Memory B cell (primary cell): ENCODE measurements around the gene CTSZ.
"Not testable (repeated sequence)": the region's sequence is repeated elsewhere in the genome, so short reads cannot be mapped to it uniquely, and the experiment has no call there.

Experiments used
- ATAC-seq: fragments of 150-1000 bp; cut with Tn5 transposase; 2 replicates; pipeline ENCODE4 v1.10.0; 2021; ENCODE audit warnings: low read depth, mild to moderate bottlenecking, moderate library complexity
- DNase-seq, 2 donors: peaks; one replicate each; pipeline ENCODE4 v3.0.0; 2022; ENCODE audit warnings: low spot score in 2 of 2
- H3K27ac Mint-ChIP-seq: one replicate; pipeline ENCODE4 v1.8.0; 2022; ENCODE audit warnings: mild to moderate bottlenecking, moderate library complexity, mixed read lengths
- H3K27me3 Mint-ChIP-seq: one replicate; pipeline ENCODE4 v1.8.0; 2022; ENCODE audit warnings: mixed read lengths
- H3K36me3 Mint-ChIP-seq: one replicate; pipeline ENCODE4 v1.8.0; 2022; ENCODE audit warnings: mild to moderate bottlenecking, mixed read lengths
- H3K4me1 Mint-ChIP-seq: one replicate; pipeline ENCODE4 v1.8.0; 2022; ENCODE audit warnings: mixed read lengths
- H3K4me3 Mint-ChIP-seq: one replicate; pipeline ENCODE4 v1.8.0; 2022; ENCODE audit warnings: mild to moderate bottlenecking, moderate library complexity, mixed read lengths
- H3K9me3 Mint-ChIP-seq: one replicate; pipeline ENCODE4 v1.8.0; 2022; ENCODE audit warnings: mixed read lengths

CTSZ gene

DNA sequence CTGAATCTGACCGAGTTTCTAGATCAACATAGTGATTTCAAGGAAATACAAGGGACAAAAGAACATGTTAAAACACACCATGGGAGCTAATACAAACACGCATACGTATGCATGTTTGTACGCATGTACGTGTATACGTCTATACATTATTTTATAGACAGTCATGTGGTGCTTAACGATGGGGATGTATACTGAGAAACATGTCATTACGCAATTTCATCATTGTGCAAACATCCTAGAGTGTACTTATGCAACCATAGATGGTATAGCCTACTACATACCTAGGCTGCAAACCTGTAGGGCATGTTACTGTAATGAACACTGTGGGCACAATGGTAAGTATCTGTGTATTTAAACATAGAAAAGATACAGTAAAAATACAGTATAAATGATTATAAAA lies 51.0 kb downstream of the CTSZ start:
- Mint-ChIP-seq H3K36me3 (peaks cover 1% of the 10 kb centered on the region), H3K4me3 (no peak overlapping the region), H3K27me3 (peaks cover 3% of the 10 kb centered on the region), H3K4me1 (no peaks in the 10 kb centered on the region), H3K9me3 (peaks cover 1% of the 10 kb centered on the region), H3K27ac (no peak overlapping the region)
- ATAC-seq = no peak
- no peak for DNase-seq

DNA sequence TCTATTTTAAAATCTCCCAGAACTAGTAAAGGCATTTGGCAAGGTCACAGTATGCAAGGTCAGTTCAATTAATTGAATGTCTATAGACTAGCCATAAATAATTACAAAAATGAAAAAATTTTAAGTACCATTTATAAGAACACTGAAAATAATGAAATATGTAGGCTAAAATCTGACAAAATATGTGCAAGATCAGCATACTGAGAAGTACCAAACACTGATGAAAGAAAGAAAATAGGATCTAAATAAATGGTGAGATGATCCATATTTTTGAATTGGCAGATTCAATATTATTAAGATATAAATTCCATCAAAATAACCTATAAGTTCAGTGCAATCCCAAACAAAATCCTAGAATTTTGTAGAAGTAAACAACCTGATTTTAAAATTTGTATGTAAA lies 54.0 kb downstream of the CTSZ start:
- Mint-ChIP-seq H3K4me1 (no peaks in the 10 kb centered on the region), H3K36me3 (peaks cover 1% of the 10 kb centered on the region), H3K27me3 (peaks cover 1% of the 10 kb centered on the region)

DNA sequence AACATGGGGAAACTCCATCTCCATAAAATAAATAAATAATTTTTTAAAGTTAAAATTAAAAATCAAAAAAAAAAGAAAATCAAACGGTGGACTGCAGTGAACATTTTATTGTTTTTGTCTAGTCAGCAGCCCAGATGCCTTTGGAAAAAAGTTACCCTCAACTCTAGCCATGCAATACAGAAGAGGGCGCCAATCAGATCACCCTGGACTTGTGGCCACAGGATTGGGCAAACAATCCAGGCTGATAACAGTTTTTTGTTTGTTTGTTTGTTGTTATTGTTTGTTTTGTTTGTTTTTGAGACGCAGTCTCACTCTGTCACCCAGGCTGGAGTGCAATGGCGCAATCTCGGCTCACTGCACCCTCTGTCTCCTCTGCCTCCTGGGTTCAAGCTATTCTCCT lies 56.5 kb downstream of the CTSZ start:
- Mint-ChIP-seq H3K4me1 (peaks cover 3% of the 10 kb centered on the region), H3K4me3 (no peak overlapping the region), H3K9me3 (peaks cover 1% of the 10 kb centered on the region), H3K36me3 (peaks cover 1% of the 10 kb centered on the region), H3K27ac (no peak overlapping the region), H3K27me3 (peaks cover 1% of the 10 kb centered on the region)
- no peak for DNase-seq
- ATAC-seq = no peak

More for the DNA sequence above, 54.0 kb downstream of the CTSZ start:
- H3K9me3 Mint-ChIP-seq = peaks cover 1% of the 10 kb centered on the region
- no peak overlapping the region for H3K4me3 Mint-ChIP-seq
- no peak for DNase-seq
- H3K27ac Mint-ChIP-seq = no peak overlapping the region
- ATAC-seq = no peak

DNA sequence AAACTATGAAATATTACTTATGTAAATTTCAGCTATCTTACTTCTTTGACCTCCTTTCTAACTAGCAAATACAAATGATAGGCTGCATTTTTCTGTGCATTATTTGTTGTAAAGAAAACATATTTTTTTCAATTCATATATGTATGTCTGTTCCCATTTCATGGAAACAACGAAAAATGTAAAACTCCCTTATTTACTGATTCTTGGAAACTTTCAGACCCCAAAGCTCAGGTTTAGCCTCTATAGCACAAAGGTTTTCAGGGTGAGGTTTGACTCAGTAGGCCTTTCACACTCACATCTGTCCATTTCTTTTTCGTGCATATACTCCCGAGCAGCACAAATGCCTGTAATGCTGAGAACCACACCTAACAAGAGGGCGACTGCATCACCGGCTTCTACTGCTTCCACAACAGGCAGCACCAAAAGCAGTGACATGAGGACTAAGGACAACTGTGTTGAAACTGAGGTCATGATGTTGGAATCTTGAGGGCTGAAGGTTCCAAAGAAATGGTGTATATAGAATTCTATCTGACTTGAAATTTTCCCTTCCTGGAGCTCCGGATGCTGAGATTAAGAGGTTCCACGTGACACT lies 59.2 kb downstream of the CTSZ start:
- H3K27ac Mint-ChIP-seq, H3K4me3 Mint-ChIP-seq, H3K27me3 Mint-ChIP-seq, H3K9me3 Mint-ChIP-seq, DNase-seq, H3K36me3 Mint-ChIP-seq, ATAC-seq, H3K4me1 Mint-ChIP-seq: not testable (repeated sequence)

DNA sequence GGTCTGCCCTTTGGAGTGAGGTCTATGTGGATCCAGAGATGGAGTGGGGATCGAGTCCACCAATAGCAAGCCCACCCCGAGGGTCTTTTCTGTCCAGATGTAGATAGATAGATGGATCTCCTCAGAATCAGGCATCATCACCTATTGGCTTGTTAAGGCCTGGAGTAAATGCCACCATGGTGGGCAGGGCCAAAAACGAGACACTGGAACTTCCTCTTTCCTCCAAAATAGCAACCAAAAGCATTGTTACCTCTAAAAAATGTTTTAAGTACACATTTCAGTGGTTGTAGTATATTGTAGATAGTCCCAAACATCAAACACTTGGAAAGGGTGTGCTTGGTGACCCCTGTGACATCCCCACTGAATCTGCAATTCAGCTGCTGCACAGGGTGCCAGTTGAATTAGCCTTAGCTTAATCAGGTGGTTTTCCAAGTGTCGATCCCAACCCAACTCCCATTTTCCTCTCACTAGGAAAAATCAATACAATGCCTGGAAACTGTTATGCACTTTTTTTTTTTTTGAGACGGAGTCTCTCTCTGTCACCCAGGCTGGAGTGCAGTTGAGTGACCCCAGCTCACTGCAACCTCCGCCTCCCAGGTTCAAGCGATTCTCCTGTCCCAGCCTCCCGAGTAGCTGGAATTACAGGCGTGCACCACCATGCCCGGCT lies 61.0 kb downstream of the CTSZ start:
- Mint-ChIP-seq H3K9me3 (no peaks in the 10 kb centered on the region), H3K27me3 (peaks cover 1% of the 10 kb centered on the region), H3K36me3 (no peaks in the 10 kb centered on the region), H3K4me3 (no peak overlapping the region), H3K27ac (no peak overlapping the region), H3K4me1 (peaks cover 5% of the 10 kb centered on the region)
- peak; percentile 52 for ATAC-seq
- no peak for DNase-seq
